OCI-LY7 (cell line): ENCODE data around the gene TUBB3. TPM values are rescaled to one million over a fixed set of nuclear protein-coding genes. Genes with fewer than 3 reads are reported as not detected.

ENCODE experiments used
- BruUV-seq: library from RNA; stranded (reverse); fragments of 400-500 nt; replicated peaks from 2 replicates; lab custom pipeline; 2021; lab: Mats Ljungman, UMichigan
- CTCF ChIA-PET: fragments of 300-600 bp; sonication (Branson Sonifier 250); formaldehyde crosslinking; loops from one replicate; lab custom pipeline; 2022; ENCODE audit warnings: antibody characterized with exemption; ENCODE audit not compliant: unreplicated experiment; lab: Charles Lee
- POLR2A ChIA-PET: fragments of 300-600 bp; sonication (Branson Sonifier 250); formaldehyde crosslinking; loops from one replicate; lab custom pipeline; 2022; ENCODE audit warnings: antibody characterized with exemption; lab: Charles Lee
- DNase-seq: peaks from one replicate; pipeline ENCODE4 v3.0.0-alpha.2; 2015; ENCODE audit warnings: low spot score
- H2AFZ ChIP-seq: fragments of 200-600 bp; sonication (generic), shearing (Covaris generic); 2 replicates; pipeline ENCODE4 v1.6.1; 2014; ENCODE audit warnings: mild to moderate bottlenecking, antibody characterized with exemption, low read length, moderate library complexity
- H3K27ac ChIP-seq: fragments of 200-600 bp; sonication (generic); 2 replicates; pipeline ENCODE4 v1.5.1; 2014; ENCODE audit warnings: mixed run types, low read depth, mild to moderate bottlenecking, moderate library complexity, low read length, inconsistent platforms; ENCODE audit not compliant: poor library complexity, severe bottlenecking
- H3K36me3 ChIP-seq: fragments of 200-600 bp; sonication (generic); 2 replicates; pipeline ENCODE4 v1.6.1; 2014; ENCODE audit warnings: mild to moderate bottlenecking, antibody characterized with exemption, low read length, moderate library complexity, mixed read lengths; ENCODE audit not compliant: insufficient read depth
- H3K4me1 ChIP-seq: fragments of 200-600 bp; sonication (generic); 2 replicates; pipeline ENCODE4 v1.5.1; 2014; ENCODE audit warnings: mild to moderate bottlenecking, low read length; ENCODE audit not compliant: insufficient read depth, poor library complexity, severe bottlenecking
- H3K4me2 ChIP-seq: fragments of 200-600 bp; sonication (generic); 2 replicates; pipeline ENCODE4 v1.6.1; 2014; ENCODE audit warnings: mild to moderate bottlenecking, low read length
- H3K4me3 ChIP-seq: fragments of 200-600 bp; sonication (generic); 2 replicates; pipeline ENCODE4 v1.5.1; 2014; ENCODE audit warnings: mild to moderate bottlenecking, low read depth, low read length; ENCODE audit not compliant: poor library complexity, severe bottlenecking
- H3K79me2 ChIP-seq: fragments of 200-600 bp; sonication (generic); 2 replicates; pipeline ENCODE4 v1.6.1; 2016; ENCODE audit warnings: low read depth, mild to moderate bottlenecking, low read length, moderate library complexity, mixed read lengths; ENCODE audit not compliant: insufficient read depth
- H3K9me2 ChIP-seq: fragments of 200-600 bp; sonication (generic); 2 replicates; pipeline ENCODE4 v1.6.1; 2016; ENCODE audit warnings: mild to moderate bottlenecking, low read length, mixed read lengths; ENCODE audit not compliant: insufficient read depth
- H3K9me3 ChIP-seq: fragments of 200-600 bp; sonication (generic); 2 replicates; pipeline ENCODE4 v1.6.1; 2014; ENCODE audit warnings: mild to moderate bottlenecking, mixed run types, low read length, mixed read lengths
- H4K20me1 ChIP-seq: fragments of 200-600 bp; sonication (generic); 2 replicates; pipeline ENCODE4 v1.6.1; 2014; ENCODE audit warnings: mild to moderate bottlenecking, antibody characterized with exemption, low read length, moderate library complexity, mixed read lengths; ENCODE audit not compliant: insufficient read depth
- EZH2phosphoT487 ChIP-seq: fragments of 200-600 bp; sonication (generic); IDR thresholded peaks from 2 replicates; pipeline ENCODE4 v1.6.1; 2018; ENCODE audit warnings: low read depth, borderline replicate concordance, mild to moderate bottlenecking, mixed run types, antibody characterized with exemption, low read length, moderate library complexity, mixed read lengths
- intact Hi-C: fragments of 100-400 bp; cut with micrococcal nuclease; formaldehyde crosslinking; loops from one replicate; pipeline ENCODE4 v1.10.0; 2022; ENCODE audit not compliant: unreplicated experiment
- total RNA-seq, 2 experiments: library from RNA; depleted of rRNA in 1 of 2; stranded (reverse); fragments of >200 nt in 1 of 2; shearing (Covaris generic) in 1 of 2; gene quantifications; 2 replicates each; pipeline ENCODE4 v1.2.3, GENCODE V29; 2014 to 2022
- TF ChIP-seq, protein P1 (sequence below): fragments of 200-600 bp; sonication (generic); conservative IDR thresholded peaks from 2 replicates; pipeline ENCODE4 v1.5.1; 2014; ENCODE audit warnings: mild to moderate bottlenecking, antibody characterized with exemption, low read length, moderate library complexity, mixed read lengths

The TUBB3 gene
- total RNA-seq, 2 experiments from 2014 or later = 63.7 to 192 TPM

- Histone ChIP-seq H3K79me2 (peaks cover 77% of the 10 kb centered on the region), H3K27ac (peak overlapping the region; percentile 97), H3K9me3 (no peaks in the 10 kb centered on the region), H3K9me2 (no peaks in the 10 kb centered on the region), H3K36me3 (peaks cover 86% of the 10 kb centered on the region), H4K20me1 (0 out of 2 replicates have a peak, but pooled peaks cover 8% of the 10 kb centered on the region), H3K4me1 (peaks cover 87% of the 10 kb centered on the region), H3K4me3 (peak overlapping the region; percentile 65), H3K4me2 (peak overlapping the region; percentile 86), H2AFZ (no peak overlapping the region)
- POLR2A ChIA-PET = interaction anchor here (0.5 to 1.0 kb wide), 2 partner anchors 16 to 18 kb away, joined by 4 read pairs; no protein-coding TSS in a partner anchor
- BruUV-seq = no TSS peak
- no peak for DNase-seq
- TF ChIP-seq, protein P1, sequence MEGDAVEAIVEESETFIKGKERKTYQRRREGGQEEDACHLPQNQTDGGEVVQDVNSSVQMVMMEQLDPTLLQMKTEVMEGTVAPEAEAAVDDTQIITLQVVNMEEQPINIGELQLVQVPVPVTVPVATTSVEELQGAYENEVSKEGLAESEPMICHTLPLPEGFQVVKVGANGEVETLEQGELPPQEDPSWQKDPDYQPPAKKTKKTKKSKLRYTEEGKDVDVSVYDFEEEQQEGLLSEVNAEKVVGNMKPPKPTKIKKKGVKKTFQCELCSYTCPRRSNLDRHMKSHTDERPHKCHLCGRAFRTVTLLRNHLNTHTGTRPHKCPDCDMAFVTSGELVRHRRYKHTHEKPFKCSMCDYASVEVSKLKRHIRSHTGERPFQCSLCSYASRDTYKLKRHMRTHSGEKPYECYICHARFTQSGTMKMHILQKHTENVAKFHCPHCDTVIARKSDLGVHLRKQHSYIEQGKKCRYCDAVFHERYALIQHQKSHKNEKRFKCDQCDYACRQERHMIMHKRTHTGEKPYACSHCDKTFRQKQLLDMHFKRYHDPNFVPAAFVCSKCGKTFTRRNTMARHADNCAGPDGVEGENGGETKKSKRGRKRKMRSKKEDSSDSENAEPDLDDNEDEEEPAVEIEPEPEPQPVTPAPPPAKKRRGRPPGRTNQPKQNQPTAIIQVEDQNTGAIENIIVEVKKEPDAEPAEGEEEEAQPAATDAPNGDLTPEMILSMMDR = no peak
- no peak for TF ChIP-seq EZH2phosphoT487
- intact Hi-C loops = no loop called here
- CTCF ChIA-PET = interaction anchor here (0.5 to 1.6 kb wide), 4 partner anchors 10 to 48 kb away, joined by 4 to 7 read pairs (median 6); no protein-coding TSS in a partner anchor
Measured at GRCh38 chr16:89955001-89955685, 32.0 kb downstream of the TUBB3 start.

GRCh38 chr16:89956505-89957215 lies 33.5 kb downstream of the TUBB3 start:
- no peak overlapping the region for H2AFZ ChIP-seq
- peak overlapping the region; percentile 97 for H3K27ac ChIP-seq
- TF ChIP-seq, protein P1 = no peak
- no peak for TF ChIP-seq EZH2phosphoT487
- peaks cover 86% of the 10 kb centered on the region for H3K36me3 ChIP-seq
- ChIA-PET POLR2A (interaction anchor here (0.7 to 1.7 kb wide), 8 partner anchors 9 to 84 kb away, joined by 3 to 9 read pairs (median 6); partner anchors contain the start of gene DEF8), CTCF (interaction anchor here (1.4 kb wide), 1 partner anchor 16 kb away, joined by 5 read pairs; no protein-coding TSS in a partner anchor)
- H3K4me1 ChIP-seq = peaks cover 71% of the 10 kb centered on the region
- BruUV-seq = no TSS peak
- intact Hi-C loops = loop anchor here (1.0 kb wide), 2 partner anchors 8 to 34 kb away; partner anchors contain the start of gene DEF8
- peaks cover 8% of the 10 kb centered on the region; the same call in 1 of the 2 replicates for H4K20me1 ChIP-seq
- H3K79me2 ChIP-seq = peaks cover 62% of the 10 kb centered on the region
- DNase-seq = peak; percentile 88
- no peaks in the 10 kb centered on the region for H3K9me2 ChIP-seq
- peak overlapping the region; percentile 35 for H3K4me3 ChIP-seq
- H3K4me2 ChIP-seq = peak overlapping the region; percentile 86
- H3K9me3 ChIP-seq = no peaks in the 10 kb centered on the region
